Motor neuron (in vitro differentiated cells): Measurements from ENCODE around the gene TMSB4Y. TPM values are rescaled to one million over a fixed set of nuclear protein-coding genes. Genes with fewer than 3 reads are reported as not detected.

Source experiments
- total RNA-seq, 8 experiments: library from RNA; unstranded; fragments of 300-600 nt; gene quantifications; 2 replicates each; pipeline versions ENCODE4 v1.2.3 to v1.2.4, GENCODE V29; 2022

Gene TMSB4Y
- total RNA-seq, 8 experiments from 2014 or later: 0.81 to 6.0 (median 4.7) TPM; not detected in 2

Other genes starting within 250 kb of the TMSB4Y start
- 10 to 100 TPM in 6 of 8 experiments, not detected in 2; 12.6 to 37.3 (median 26.1) TPM for gene UTY, start 223.9 kb upstream of the TMSB4Y start, total RNA-seq